GM12878 (cell line): ENCODE measurements around the gene SCAMP1. TPM values are rescaled to one million over a fixed set of nuclear protein-coding genes. Genes with fewer than 3 reads are reported as not detected.

Experiments used
- ATAC-seq: fragments of 200-7000 bp; cut with Tn5 transposase; 3 replicates; pipeline ENCODE4 v1.9.1; 2020; ENCODE audit warnings: mild to moderate bottlenecking, moderate library complexity
- BruUV-seq: library from RNA; stranded (reverse); fragments of 400-500 nt; replicated peaks from 2 replicates; lab custom pipeline; 2021; lab: Mats Ljungman, UMichigan
- CTCF ChIA-PET: fragments of 300-600 bp; sonication (Branson Sonifier 250); formaldehyde crosslinking; extraction: SDS; loops from one replicate; lab custom pipeline; 2021; ENCODE audit warnings: inconsistent platforms; lab: Yijun Ruan, JAX
- POLR2A ChIA-PET: fragments of 350-600 bp; formaldehyde crosslinking; extraction: SDS; loops from one replicate; lab custom pipeline; 2021; ENCODE audit warnings: inconsistent platforms; lab: Charles Lee
- RAD21 ChIA-PET: fragments of 300-600 bp; sonication (Branson Sonifier 250); formaldehyde crosslinking; loops from one replicate; lab custom pipeline; 2023; ENCODE audit warnings: antibody characterized with exemption; ENCODE audit not compliant: unreplicated experiment; lab: Charles Lee
- SMC1A ChIA-PET: fragments of 300-600 bp; sonication (Branson Sonifier 250); formaldehyde crosslinking; loops from one replicate; lab custom pipeline; 2023; ENCODE audit not compliant: unreplicated experiment, uncharacterized antibody; lab: Charles Lee
- DNase-seq: peaks from one replicate; pipeline ENCODE4 v3.0.0-alpha.2; 2011; ENCODE audit warnings: low read depth, low spot score
- FAIRE-seq: peaks from 3 replicates; lab custom pipeline; 2011; peaks lifted over from hg19 to GRCh38; lab: Jason Lieb, UNC
- H2AFZ ChIP-seq: 2 replicates; pipeline ENCODE4 v1.6.0; 2011; ENCODE audit warnings: low read depth, low read length, control low read depth; ENCODE audit not compliant: control insufficient read depth
- H3K27ac ChIP-seq: 2 replicates; pipeline ENCODE4 v1.5.1; 2011; ENCODE audit warnings: control low read depth; ENCODE audit not compliant: control insufficient read depth, insufficient read depth
- H3K27me3 ChIP-seq, 2 experiments: replicated peaks in 1 of 2; 2 replicates each; pipeline versions ENCODE4 v1.6.0 to v1.6.1; 2011; ENCODE audit warnings: low read length in 1 of 2; ENCODE audit not compliant: control insufficient read depth in 2 of 2, insufficient read depth in 2 of 2
- H3K36me3 ChIP-seq, 2 experiments: 2 replicates each; pipeline ENCODE4 v1.5.1; 2011; ENCODE audit warnings: low read length in 1 of 2; ENCODE audit not compliant: control insufficient read depth in 2 of 2, insufficient read depth in 2 of 2
- H3K4me1 ChIP-seq: 2 replicates; pipeline ENCODE4 v1.6.1; 2011; ENCODE audit warnings: mild to moderate bottlenecking, low read length, moderate library complexity, mixed read lengths; ENCODE audit not compliant: control insufficient read depth, insufficient read depth
- H3K4me2 ChIP-seq: 2 replicates; pipeline ENCODE4 v1.6.0; 2011; ENCODE audit warnings: control low read depth; ENCODE audit not compliant: control insufficient read depth, insufficient read depth
- H3K4me3 ChIP-seq: fragments of 200-600 bp; sonication (generic); 2 replicates; pipeline ENCODE4 v1.5.1; 2016
- H3K79me2 ChIP-seq: 2 replicates; pipeline ENCODE4 v1.6.0; 2011; ENCODE audit warnings: low read length; ENCODE audit not compliant: control insufficient read depth, insufficient read depth
- H3K9ac ChIP-seq: 2 replicates; pipeline ENCODE4 v1.8.0; 2011; ENCODE audit warnings: low read length, control low read depth, mixed read lengths; ENCODE audit not compliant: control insufficient read depth, insufficient read depth
- H3K9me3 ChIP-seq: replicated peaks from 3 replicates; pipeline ENCODE4 v1.5.1; 2011; ENCODE audit warnings: mild to moderate bottlenecking, low read length; ENCODE audit not compliant: control insufficient read depth, insufficient read depth
- H4K20me1 ChIP-seq: 2 replicates; pipeline ENCODE4 v1.6.0; 2011; ENCODE audit not compliant: control insufficient read depth, insufficient read depth
- BCLAF1 ChIP-seq: fragments of 450-650 bp; IDR thresholded peaks from 2 replicates; pipeline ENCODE4 v1.6.1; 2017; ENCODE audit warnings: antibody characterized with exemption, mild to moderate bottlenecking, moderate library complexity
- CEBPB ChIP-seq, 2 experiments: fragments of 150-350 bp in 1 of 2; IDR thresholded peaks; 2 replicates each; pipeline ENCODE4 v1.6.1; 2012 to 2014; ENCODE audit warnings: low read depth in 2 of 2, low read length in 2 of 2, borderline replicate concordance in 1 of 2, inconsistent platforms in 1 of 2
- IRF3 ChIP-seq: fragments of 450-650 bp; IDR thresholded peaks from 2 replicates; pipeline ENCODE4 v1.6.1; 2014; ENCODE audit warnings: mild to moderate bottlenecking
- KDM1A ChIP-seq: fragments of 200-600 bp; sonication (generic); IDR thresholded peaks from 2 replicates; pipeline ENCODE4 v1.6.1; 2016; ENCODE audit warnings: borderline replicate concordance
- MEF2A ChIP-seq: IDR thresholded peaks from 2 replicates; pipeline ENCODE4 v1.6.1; 2011; ENCODE audit warnings: low read depth, mild to moderate bottlenecking, low read length, moderate library complexity; ENCODE audit not compliant: insufficient read depth
- NFYA ChIP-seq: IDR thresholded peaks from 2 replicates; pipeline ENCODE4 v1.6.1; 2011; ENCODE audit warnings: low read depth, mild to moderate bottlenecking, low read length, improper control_type of control experiment, borderline replicate concordance
- RFX5 ChIP-seq: IDR thresholded peaks from 2 replicates; pipeline ENCODE4 v1.6.1; 2011; ENCODE audit warnings: low read depth, low read length, improper control_type of control experiment
- SMAD1 ChIP-seq: fragments of 450-650 bp; IDR thresholded peaks from 2 replicates; pipeline ENCODE4 v1.6.1; 2018; ENCODE audit warnings: mild to moderate bottlenecking, low read depth; ENCODE audit not compliant: partially characterized antibody
- TCF7 ChIP-seq: IDR thresholded peaks from 2 replicates; pipeline ENCODE4 v1.6.1; 2014; ENCODE audit warnings: antibody characterized with exemption, borderline replicate concordance
- WGBS: methylation state at CpG from one replicate; pipeline ENCODE4 v1.1.6; 2016; ENCODE audit warnings: low lambda C conversion rate; ENCODE audit not compliant: insufficient replicate concordance, insufficient coverage; ENCODE audit errors: missing lambda C conversion rate; 5-methylcytosine and 5-hydroxymethylcytosine counted together
- in situ Hi-C: fragments of 300-500 bp; cut with MboI; formaldehyde crosslinking; loops from 9 replicates; pipeline ENCODE4 v1.14.3; 2018; ENCODE audit warnings: mixed read lengths
- intact Hi-C: fragments of 100-400 bp; cut with micrococcal nuclease; formaldehyde crosslinking; loops from one replicate; pipeline ENCODE4 v1.14.2; 2022; ENCODE audit not compliant: unreplicated experiment
- polyA plus RNA-seq, 11 experiments: library from polyadenylated mRNA; depleted of rRNA in 4 of 11; unstranded in 6 of 11; stranded (reverse) in 5 of 11; fragments of >200 nt; fragmentation: Nextera tagmentation in 4 of 11; fragmentation: Illumina TruSeq in 1 of 11; extraction: Ambion mirVana in 4 of 11; extraction: Trizol in 1 of 11; gene quantifications; 1 replicate in 1 of 11; 2 replicates in 10 of 11; pipeline versions ENCODE4 v1.2.1 to v1.2.3, GENCODE V29; 2011 to 2016; ENCODE audit warnings: inconsistent platforms in 2 of 11, missing spikeins in 2 of 11, low read depth in 1 of 11
- total RNA-seq, 4 experiments: library from RNA; depleted of rRNA in 3 of 4; stranded (reverse); fragments of >200 nt in 3 of 4; fragmentation: Illumina TruSeq in 1 of 4; extraction: Trizol in 1 of 4; gene quantifications; 2 replicates each; pipeline versions ENCODE4 v1.2.1 to v1.2.3, GENCODE V29; 2013 to 2021

SCAMP1 gene
- total and polyA plus RNA-seq, 10 of the 15 experiments (the other 5 are each of a cell fraction or from before 2014, with no cell fraction given), result 6.4 to 27.9 (median 20.0) TPM

- intact Hi-C loops, result no loop called here
- H3K9me3 ChIP-seq, result no peaks in the 10 kb centered on the region
- DNase-seq, result no peak
- 0 out of 4 replicates have a peak, but pooled peaks cover 0 to 2% of the 10 kb centered on the region in 2 experiments for H3K36me3 ChIP-seq
- in situ Hi-C loops, result no loop called here
- CTCF ChIA-PET, result no interaction called here
- RAD21 ChIA-PET, result interaction anchor here (0.6 kb wide), 1 partner anchor 56 kb away, joined by 3 read pairs; no protein-coding TSS in a partner anchor
- WGBS, result 90% methylated on average over 15 of the region's 15 CpGs
- FAIRE-seq, result no peak
- POLR2A ChIA-PET, result no interaction called here
- no peak overlapping the region for H3K27ac ChIP-seq
- H3K4me2 ChIP-seq, result no peak overlapping the region
- no peaks in the 10 kb centered on the region for H3K79me2 ChIP-seq
- no peak overlapping the region for H3K4me3 ChIP-seq
- BruUV-seq, result no TSS peak
- no peaks in the 10 kb centered on the region for H3K27me3 ChIP-seq
- no peak for TF ChIP-seq SMAD1
- TF ChIP-seq BCLAF1, result no peak
- TF ChIP-seq NFYA, result no peak
- TF ChIP-seq IRF3, result no peak
- no peak for TF ChIP-seq MEF2A
- no peak for TF ChIP-seq KDM1A
- no peak for TF ChIP-seq RFX5
- TF ChIP-seq CEBPB (IDR thresholded peaks at IDR 0.05; ENCODE audit: borderline replicate concordance in 1 of 2, low read depth in 2 of 2, low read length in 2 of 2), result no peak
- TF ChIP-seq TCF7, result no peak
- no peak overlapping the region for H2AFZ ChIP-seq
- SMC1A ChIA-PET, result interaction anchor here (1.1 kb wide), 1 partner anchor 50 kb away, joined by 3 read pairs; no protein-coding TSS in a partner anchor
- no peaks in the 10 kb centered on the region for H4K20me1 ChIP-seq
- ATAC-seq, result no peak
- no peak overlapping the region for H3K9ac ChIP-seq
- H3K4me1 ChIP-seq, result peaks cover 13% of the 10 kb centered on the region
These were observed 163.1 kb downstream of the SCAMP1 start for GRCh38 chr5:78523314-78524193.
